IPS-15b (cell line): ENCODE results near the gene HSPA6.
"Not testable (repeated sequence)": the region's sequence is repeated elsewhere in the genome, so short reads cannot be mapped to it uniquely, and the experiment has no call there.

Experiments used
- H3K27me3 ChIP-seq: one replicate; pipeline ENCODE4 v1.6.1; 2013; ENCODE audit warnings: low read length; ENCODE audit not compliant: control insufficient read depth, insufficient read depth
- H3K36me3 ChIP-seq: one replicate; pipeline ENCODE4 v1.6.1; 2013; ENCODE audit warnings: low read length; ENCODE audit not compliant: control insufficient read depth, insufficient read depth
- H3K4me1 ChIP-seq: one replicate; pipeline ENCODE4 v1.6.1; 2013; ENCODE audit warnings: mild to moderate bottlenecking, low read length; ENCODE audit not compliant: control insufficient read depth, insufficient read depth
- H3K4me3 ChIP-seq: one replicate; pipeline ENCODE4 v1.5.1; 2013; ENCODE audit warnings: low read depth, low read length
- H3K9ac ChIP-seq: one replicate; pipeline ENCODE4 v1.6.1; 2013; ENCODE audit warnings: low read depth, mild to moderate bottlenecking, low read length
- H3K9me3 ChIP-seq: one replicate; pipeline ENCODE4 v1.6.1; 2013; ENCODE audit warnings: mild to moderate bottlenecking, low read length; ENCODE audit not compliant: control insufficient read depth, insufficient read depth

Gene HSPA6

DNA sequence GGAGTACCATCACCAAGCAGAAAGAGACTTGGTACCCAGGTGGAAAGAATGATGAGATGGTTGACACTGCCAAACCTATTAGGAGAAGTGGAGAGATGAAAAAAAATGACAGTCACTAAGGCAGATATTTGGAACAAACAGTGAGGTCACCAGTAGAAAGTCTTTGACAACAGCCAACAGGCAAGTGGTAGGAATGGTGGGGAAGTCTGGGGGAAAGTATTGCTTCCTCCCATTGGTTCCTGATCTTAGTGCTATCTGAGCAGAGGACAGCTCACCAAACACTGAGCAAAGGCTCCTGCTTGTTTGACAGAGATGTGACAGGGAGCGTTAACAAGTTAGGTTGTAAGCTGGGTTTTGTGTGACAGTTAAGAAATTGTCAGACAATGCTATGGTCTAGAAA lies 18.8 kb downstream of the HSPA6 start:
- not testable (repeated sequence) for H3K4me3 ChIP-seq, H3K9ac ChIP-seq, H3K9me3 ChIP-seq, H3K36me3 ChIP-seq, H3K4me1 ChIP-seq
- H3K27me3 ChIP-seq: peaks cover 12% of the 10 kb centered on the region

DNA sequence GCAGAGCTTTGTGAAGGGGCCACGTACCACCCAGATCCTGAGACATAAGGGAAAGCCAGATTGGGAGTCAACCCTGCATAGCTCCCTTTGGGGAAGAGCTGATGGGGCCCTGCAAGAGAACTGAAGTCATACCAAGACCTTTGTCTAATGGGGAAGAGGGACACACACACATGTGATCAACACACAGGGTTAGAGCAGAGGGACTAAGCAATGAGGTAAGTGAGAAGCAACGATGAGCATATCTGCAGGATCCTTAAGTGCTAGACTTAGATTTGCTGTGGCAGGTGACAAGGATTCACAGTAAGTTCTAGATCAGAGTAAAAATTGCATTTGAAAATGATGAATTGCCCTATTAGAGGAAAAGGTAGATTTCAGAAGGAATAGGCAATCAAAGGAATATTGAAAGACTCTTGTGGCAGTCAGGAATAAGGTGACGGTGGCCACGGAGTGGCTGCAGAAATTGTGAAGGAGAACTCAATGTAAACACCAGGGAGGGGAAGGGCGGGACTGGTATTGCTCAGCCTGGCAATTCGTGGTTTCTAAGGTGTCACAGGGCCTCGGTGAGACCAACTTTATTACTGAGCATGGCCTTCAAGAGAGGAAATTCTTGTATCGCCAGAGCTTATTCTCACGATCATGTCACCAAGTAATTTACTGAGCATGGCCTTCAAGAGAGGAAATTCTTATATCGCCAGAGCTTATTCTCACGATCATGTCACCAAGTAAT lies 20.8 kb downstream of the HSPA6 start:
- not testable (repeated sequence) for H3K4me3 ChIP-seq, H3K36me3 ChIP-seq, H3K9ac ChIP-seq, H3K9me3 ChIP-seq, H3K4me1 ChIP-seq
- peaks cover 12% of the 10 kb centered on the region for H3K27me3 ChIP-seq

DNA sequence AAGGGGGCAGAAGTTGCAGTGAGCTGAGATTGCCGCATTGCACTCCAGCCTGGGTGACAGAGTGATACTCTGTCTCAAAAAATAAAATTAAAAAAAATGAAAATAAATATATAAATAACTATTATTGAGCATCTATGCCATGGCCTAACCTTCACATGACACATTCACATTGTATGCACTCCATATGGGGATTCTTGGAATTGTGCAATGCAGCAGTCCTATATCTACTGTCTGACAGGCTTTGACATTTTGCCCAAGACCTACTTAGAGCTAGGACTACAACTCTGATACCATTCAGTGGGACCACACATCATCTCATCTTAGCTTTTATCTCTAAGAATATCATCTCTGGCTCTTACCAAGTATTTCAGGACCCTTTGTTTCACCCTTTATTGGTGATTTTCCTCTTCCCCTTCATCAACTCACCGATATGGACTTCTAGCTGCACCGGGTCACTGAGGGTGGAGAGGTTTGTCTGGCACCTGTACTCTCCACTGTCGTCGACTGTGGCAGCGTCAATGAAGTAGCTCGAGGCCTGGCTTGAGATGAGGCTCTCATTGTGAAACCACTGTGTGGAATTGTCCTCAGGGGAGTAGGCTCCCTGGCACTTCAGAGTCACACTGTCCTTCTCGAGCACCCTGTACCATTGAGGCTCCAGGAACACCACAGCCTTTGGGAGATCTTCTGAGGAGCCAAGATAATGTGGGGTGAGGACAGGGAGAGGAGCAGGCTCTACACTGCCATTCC lies 23.8 kb downstream of the HSPA6 start:
- H3K36me3 ChIP-seq, H3K9ac ChIP-seq, H3K4me3 ChIP-seq, H3K9me3 ChIP-seq, H3K4me1 ChIP-seq, H3K27me3 ChIP-seq: not testable (repeated sequence)

DNA sequence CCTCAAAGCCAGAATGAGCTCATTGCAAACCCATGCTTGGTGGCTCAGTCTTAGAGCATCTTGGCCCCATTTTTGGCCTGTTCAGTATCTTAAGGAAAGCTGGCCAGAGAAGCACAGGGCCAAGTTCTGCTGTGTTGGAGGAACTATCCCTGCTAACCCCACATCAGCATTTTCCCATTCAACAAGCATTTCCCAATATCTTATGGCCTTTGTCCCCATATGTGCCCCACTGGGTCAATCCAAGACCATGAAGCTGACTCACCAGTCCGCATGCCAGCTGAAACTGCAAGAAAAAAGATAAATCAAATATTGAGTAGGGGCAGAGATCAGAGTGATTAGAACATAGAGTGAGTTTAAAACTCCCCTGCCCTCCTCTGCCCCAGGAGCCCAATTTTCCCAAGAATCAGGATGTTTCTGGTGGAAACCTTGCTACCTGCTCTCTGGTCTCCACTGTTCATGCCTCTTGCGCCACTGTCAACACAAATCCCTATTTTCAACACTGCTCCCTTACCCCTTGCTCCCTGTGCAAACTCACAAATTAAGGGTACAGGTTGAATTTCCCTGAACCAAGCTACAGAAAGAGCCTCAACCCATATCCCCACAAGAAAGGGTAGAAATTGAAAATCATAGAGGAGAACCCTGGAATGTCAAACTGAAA lies 24.5 kb downstream of the HSPA6 start:
- not testable (repeated sequence) for H3K4me1 ChIP-seq, H3K27me3 ChIP-seq, H3K36me3 ChIP-seq, H3K4me3 ChIP-seq, H3K9ac ChIP-seq, H3K9me3 ChIP-seq

DNA sequence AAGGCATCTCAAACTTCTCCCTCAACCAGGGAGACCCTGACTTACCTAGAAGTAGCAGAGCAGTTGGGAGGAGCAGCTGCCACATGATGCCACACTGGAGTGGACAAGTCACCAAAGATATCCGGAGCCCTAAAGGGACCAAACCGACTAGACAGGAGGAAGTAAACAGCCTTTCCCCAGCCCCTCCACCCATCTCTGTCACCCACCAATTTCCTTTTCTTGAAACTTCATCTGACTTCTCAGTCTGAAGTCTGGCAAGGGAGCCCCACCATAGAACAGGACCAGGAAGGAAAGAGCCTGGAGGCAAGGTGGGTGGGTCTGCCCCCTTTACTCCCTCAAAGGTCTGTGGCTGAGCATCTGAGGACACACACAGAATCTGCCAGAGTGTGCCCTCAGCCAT lies 25.3 kb downstream of the HSPA6 start, which contains the start of gene FCGR3A:
TSS of gene FCGR3A (minus strand) at position 167 of the 400 bp plus-strand sequence. CDS start at position 85, 82 bp downstream.
- no peaks in the 10 kb centered on the region for H3K9me3 ChIP-seq

DNA sequence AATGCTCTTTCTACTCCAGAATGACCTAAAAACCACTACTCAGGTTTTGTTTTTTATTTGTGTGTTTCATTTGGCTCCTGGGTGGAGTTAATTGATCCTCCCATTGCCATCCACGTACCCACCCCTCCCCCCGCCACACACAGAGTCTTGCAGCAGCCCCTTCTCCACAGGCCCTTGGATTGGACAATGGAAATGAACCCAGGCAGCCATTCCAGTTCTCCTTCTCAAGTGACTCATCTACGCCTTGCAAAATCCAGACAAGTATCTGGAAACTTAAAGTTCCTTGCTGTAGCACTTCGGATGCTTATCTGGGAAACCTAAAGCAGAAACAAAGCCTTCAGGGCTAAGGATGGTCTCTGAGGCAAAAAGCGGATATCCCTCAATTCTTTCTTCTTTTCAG lies 26.6 kb downstream of the HSPA6 start:
- H3K9me3 ChIP-seq, H3K27me3 ChIP-seq, H3K9ac ChIP-seq, H3K4me1 ChIP-seq, H3K36me3 ChIP-seq, H3K4me3 ChIP-seq: not testable (repeated sequence)

More for the DNA sequence above, 25.3 kb downstream of the HSPA6 start, which contains the start of gene FCGR3A:
- Histone ChIP-seq H3K9ac (no peak within 1 kb of the TSS), H3K4me1 (no peaks in the 10 kb centered on the region), H3K36me3 (no peaks in the 10 kb centered on the region), H3K4me3 (no peak within 1 kb of the TSS), H3K27me3 (no peaks in the 10 kb centered on the region)

DNA sequence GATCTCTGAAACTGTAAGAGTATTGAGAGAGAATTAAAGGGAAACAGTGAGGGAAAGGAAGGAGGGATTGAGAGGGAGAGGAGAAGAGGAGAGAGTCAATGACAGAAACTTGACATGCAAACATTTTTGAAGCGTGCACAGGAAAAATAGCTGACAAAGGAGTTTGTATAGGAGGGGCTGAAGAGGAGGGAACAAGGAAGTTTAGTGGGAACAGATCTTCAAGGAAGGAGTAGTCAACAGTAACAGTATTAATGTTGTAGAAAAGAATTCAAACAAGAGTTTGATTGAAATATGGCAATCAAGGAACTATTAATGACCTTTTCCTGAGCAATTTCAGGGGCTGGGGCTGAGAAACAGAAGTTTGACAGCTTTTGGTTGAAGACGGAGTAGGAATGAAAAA lies 29.3 kb downstream of the HSPA6 start:
- not testable (repeated sequence) for H3K36me3 ChIP-seq, H3K4me3 ChIP-seq, H3K9me3 ChIP-seq, H3K4me1 ChIP-seq, H3K9ac ChIP-seq, H3K27me3 ChIP-seq

DNA sequence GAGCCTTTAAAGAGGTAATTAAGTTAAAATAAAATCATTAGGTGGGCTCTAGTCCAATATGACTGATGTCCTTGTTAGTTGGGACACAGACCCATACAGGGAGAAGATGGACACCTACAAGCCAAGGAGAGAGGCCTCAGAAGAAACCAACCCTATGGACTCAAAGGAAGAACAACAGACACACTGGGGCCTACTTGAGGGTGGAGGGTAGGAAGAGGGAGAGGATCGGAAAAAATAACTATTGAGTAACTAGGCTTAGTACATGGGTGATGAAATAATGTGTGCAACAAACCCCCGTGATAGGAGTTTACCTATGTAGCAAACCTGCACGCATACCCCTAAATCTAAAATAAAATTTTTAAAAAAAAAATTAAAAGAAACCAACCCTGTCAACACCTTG lies 30.0 kb downstream of the HSPA6 start:
- H3K36me3 ChIP-seq, H3K9ac ChIP-seq, H3K4me3 ChIP-seq, H3K4me1 ChIP-seq, H3K27me3 ChIP-seq, H3K9me3 ChIP-seq: not testable (repeated sequence)

DNA sequence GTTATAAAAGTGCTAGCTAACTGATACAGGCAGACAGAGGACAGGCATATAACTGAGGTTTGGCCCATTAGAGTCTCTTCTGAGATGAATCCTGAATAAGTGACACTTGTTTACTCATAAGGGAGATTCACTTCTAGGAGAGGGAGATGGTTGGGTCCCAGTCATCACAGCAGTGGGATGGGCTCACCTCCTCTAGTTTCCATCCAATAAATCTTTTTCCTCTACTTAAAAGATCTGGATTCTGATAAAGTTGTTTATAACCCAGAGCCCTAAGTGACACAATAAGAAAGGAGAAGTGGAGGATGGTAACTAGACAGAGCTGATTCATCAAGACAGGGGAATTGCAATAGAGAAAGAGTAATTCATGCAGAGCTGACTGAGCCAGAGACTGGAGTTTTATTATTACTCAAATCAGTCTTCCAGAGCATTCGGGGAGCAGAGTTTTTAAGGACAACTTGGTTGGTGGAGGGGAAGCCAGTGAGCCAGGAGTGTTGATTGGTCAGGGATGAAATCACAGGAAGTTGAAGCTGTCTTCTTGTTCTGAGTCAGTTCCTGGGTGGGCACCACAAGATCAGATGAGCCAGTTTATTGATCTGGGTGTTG lies 30.6 kb downstream of the HSPA6 start:
- H3K9ac ChIP-seq, H3K27me3 ChIP-seq, H3K9me3 ChIP-seq, H3K4me1 ChIP-seq, H3K4me3 ChIP-seq, H3K36me3 ChIP-seq: not testable (repeated sequence)

DNA sequence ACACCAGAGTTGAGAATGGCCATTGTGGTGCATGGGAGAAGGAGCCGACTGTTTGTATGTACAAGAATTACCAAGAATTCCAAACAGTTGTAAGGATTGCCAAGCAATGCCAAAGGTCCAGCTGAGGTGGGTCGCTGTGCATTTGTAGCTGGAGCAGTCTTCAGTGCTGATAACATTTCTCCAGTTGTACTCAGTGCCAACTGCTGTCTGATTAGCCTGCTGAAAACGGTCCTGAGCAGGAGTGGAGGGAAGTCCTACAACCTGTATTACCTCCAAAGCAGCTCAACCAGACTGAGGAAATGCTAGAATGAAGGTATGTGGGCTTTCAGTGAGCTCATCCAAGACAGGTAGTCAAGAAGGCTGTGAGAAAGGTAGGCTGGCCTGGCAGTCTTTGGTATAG lies 31.8 kb downstream of the HSPA6 start:
- not testable (repeated sequence) for H3K4me3 ChIP-seq, H3K36me3 ChIP-seq, H3K27me3 ChIP-seq, H3K4me1 ChIP-seq, H3K9ac ChIP-seq, H3K9me3 ChIP-seq

DNA sequence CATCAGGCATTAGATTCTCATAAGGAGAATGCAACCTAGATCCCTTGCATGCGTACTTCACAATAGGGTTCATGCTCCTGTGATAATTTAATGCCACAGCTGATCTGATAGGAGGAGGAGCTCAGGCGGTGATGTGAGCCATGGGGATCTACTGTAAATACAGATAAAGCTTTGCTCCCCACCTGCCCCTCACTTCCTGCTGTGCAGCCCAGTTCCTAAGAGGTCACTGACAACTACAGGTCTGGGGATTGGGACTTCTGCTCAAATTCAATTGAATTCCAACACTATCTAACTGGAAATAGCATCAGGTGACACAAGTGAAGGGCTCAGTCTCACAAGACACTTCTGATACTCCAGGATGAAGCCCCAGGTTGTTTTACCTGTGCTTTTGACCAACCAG lies 32.6 kb downstream of the HSPA6 start:
- not testable (repeated sequence) for H3K4me3 ChIP-seq, H3K9me3 ChIP-seq, H3K36me3 ChIP-seq, H3K27me3 ChIP-seq, H3K4me1 ChIP-seq, H3K9ac ChIP-seq
